ENCODE results near the gene PREX1.

PREX1 gene

DNA sequence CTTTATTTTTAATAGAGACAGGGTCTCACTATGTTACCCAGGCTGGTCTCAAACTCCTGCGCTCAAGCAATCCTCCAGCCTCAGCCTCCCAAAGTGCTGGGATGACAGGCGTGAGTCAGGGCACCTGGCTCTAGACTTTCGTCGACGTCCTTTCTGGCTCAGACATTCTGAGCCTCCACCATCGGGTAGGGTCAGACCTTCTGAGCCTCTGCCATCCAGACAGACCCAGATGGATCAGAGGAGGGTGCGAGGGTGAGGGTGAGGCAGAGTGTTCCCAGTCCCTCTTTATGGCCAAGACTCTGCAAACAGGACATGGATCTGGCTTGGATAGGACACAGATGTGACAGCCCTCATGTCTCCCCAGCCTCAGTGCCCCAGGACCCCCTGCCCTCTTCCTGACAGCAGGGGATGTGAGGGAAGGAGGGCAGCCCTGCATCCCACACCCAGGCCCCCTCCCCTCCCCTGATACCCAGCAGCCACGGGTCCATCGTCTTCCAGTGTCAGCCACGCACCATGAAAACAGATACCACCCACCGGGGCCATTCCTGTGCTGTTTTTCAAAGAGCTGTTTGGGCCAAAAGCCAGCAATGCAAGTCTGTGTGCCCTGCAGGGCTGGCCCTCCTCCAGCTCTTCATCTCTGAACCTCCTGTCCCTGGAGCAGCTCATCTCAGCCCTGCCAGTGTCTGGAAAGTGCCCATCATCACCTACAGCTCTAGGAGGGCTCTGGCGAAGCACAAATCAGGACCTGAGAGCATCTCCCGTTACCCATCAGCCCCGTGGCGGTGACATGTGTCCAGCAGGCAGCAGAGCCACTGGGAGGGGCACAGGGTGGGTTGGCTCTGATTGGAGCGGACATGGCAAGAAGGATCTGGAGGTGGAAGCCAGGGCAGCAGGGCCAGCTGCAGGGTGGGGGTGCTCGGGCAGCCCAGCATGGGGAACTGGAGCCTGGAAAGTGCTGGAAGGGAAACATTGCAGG lies 208.4 kb downstream of the PREX1 start:
- no peak for DNase-seq (ENCODE audit: low spot score)

DNA sequence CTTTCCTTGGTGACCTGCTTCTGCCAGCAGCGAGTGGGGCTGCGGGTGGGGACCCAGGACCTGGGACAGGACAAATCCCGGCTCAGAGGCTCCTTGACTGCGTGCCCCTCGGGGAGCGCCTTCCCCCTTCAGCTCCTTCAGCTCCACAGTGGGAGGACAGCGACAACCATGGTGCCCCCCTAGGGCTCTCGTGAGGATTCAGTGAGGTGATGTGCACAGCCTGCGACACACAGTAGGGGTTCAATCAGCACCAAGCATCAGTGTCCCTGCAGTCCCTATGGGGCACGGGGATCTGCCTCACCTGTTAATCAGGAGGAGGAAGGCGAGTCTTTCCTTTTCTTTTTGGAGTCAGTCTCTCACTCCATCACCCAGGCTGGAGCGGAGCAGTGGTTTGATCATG lies 209.2 kb downstream of the PREX1 start:
- DNase-seq (ENCODE audit: low spot score): no peak

DNA sequence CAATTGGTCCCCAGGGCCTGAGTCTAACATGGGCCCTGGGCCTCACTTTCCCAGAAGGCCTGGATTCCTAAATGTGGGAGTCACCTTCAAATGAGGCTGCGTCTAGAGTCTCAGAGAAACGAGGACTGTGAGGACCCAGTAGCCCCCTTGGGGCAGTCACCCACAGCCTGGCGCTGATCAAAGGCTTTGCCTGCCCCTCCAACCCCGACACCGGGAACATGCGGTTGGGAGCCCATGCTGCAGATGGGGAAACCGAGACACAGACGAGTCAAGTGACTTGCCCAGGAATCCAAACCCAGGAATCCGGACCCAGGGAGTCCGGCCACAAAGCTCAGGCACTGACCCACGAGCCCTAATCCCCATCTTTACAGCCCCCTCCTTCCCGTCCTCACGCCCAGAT lies 209.7 kb downstream of the PREX1 start:
- DNase-seq (ENCODE audit: low spot score): no peak

DNA sequence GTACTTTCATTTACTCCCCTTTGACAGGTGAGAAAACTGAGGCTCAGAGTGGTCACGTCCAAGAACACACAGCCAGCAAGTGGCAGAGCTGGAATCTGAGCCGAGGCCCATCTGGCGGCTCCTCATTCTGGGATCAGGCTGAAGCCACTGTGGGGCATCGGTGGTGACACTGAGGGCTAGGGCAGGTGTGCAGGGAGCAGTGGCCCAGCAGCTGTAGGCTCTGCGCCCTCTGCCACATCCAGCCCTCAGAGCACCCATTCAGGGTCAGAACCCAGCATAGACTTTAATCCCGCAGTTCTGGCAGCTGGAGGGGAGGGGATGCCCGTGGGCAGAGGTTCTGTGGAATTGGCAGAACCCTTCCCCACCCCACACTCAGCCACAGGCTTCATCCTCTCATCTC lies 210.3 kb downstream of the PREX1 start:
- no peak for DNase-seq (ENCODE audit: low spot score)

DNA sequence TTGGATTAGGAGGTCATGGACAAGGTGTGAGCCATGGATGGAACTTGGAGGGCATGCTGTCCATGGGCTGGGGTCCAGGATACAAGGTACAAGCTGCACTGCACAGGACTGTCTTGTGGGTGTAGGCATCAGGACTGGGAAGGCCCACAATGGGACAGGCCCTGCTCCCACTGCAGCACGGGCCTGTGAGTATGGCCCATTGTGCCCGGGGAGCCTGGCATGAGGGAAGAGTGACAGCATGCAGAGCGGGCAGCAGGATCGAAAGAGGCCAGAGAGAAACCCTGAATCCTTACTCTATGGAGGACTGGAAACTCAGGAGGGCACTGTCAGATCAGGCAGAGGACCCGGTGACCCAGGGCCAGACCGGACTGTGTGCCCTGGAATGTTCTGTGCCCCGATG lies 211.3 kb downstream of the PREX1 start:
- no peak for DNase-seq (ENCODE audit: low spot score)

DNA sequence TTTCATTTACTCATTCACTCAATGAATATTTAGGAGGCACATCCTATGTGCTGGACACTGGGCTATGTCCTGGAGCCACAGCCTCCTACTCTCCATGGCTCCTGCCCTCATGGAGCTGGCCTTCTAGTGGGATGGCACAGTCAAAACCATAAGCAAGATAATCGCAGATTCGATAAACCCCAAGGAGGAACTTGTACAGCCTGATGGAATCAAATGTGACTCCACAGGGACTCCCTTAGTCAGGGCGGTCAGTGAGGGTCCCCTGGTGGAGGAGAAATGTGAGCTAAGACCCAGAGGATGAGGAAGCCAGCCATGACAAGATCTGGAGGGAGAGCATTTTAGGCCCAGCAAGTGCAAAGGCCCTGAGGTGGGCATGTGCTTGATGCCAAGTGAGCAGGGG lies 211.9 kb downstream of the PREX1 start:
- DNase-seq (ENCODE audit: low spot score): no peak

DNA sequence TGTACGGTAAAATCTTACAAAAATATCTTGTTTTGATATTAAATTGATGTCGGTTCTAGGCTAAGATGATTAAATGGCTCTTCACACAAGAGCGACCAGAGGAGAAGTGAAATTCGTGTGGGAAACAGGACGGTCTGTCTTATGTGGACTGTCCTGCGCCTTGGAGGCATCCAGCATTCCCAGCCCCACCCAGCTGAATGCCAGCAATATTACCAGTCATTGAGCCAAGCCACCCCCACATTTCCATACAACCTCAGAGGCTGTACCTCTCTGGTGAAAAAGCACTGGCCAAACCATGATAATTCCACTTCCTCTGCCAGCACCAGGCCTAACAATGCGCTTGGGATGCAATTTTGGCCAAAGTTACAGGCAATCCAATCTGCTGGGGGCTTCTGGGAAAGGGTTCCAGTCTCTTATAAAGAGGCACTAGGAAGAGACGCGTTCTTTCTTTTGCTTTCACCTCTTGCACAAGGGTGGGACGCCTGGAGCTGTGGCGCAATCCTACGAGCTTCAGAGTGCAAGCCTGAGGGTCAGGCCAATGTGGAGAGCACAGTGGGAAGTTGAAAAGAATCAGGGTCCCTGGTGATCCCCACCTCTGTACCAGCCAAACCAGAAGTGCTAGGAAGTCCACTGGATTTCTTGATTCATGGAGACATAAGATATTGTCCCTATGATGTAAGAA lies 213.1 kb downstream of the PREX1 start:
- DNase-seq (ENCODE audit: low spot score): no peak

DNA sequence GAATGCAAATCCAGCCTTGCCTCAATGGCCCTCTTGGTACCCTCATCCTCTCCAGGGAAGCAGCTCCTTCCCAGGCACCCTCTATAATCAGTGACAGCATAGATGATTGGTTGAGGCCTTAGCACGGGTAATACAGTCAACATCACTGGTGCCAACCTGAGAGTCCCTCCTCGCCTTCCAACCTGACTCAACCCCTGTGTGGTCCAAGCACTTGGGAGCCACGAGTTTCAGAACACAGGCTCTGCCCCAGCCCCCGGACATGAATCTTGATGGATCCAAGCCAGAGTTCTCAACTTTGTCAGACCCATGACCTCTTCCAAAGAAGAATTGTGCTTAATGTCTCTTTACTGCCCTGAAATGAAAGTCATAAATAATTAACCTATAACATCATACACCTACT lies 213.9 kb downstream of the PREX1 start:
- DNase-seq (ENCODE audit: low spot score): no peak

DNA sequence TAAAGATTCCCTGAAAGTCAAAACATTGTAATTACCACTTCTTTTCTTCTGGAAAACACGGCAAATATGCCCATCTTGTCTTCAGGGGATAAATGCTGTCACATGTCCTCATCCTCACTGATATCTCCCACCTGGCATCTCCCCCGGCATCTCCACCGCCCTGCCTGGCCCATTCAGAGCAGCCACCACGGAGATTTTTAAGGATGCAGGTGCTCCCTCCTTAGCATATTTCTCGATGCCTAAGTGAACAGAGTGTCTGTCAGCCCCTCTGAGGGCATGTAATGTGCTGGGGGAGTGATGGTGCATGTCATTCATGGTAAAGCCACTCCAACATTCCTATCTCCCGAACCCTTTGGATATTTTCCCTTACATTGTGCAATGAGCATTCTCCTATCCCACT lies 215.5 kb downstream of the PREX1 start:
- DNase-seq (ENCODE audit: low spot score): no peak

DNA sequence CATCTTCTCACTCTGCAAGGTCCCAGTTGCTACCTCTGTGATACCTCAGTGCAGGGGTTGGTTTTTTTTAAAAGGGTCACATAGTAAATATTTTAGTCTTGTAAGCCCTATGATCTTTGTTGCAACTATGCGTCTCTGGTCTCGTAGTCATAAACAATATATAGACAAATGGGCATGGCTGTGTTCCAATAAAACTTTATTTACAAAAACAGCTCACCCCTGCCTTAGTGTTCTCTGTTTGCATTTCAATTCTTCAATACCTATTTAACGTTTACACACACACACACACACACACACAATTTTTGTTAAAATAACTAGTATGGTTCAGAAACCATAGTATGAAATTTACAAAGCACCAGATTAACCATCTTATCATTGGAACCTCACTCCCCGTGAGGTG lies 216.8 kb downstream of the PREX1 start:
- no peak for DNase-seq (ENCODE audit: low spot score)

DNA sequence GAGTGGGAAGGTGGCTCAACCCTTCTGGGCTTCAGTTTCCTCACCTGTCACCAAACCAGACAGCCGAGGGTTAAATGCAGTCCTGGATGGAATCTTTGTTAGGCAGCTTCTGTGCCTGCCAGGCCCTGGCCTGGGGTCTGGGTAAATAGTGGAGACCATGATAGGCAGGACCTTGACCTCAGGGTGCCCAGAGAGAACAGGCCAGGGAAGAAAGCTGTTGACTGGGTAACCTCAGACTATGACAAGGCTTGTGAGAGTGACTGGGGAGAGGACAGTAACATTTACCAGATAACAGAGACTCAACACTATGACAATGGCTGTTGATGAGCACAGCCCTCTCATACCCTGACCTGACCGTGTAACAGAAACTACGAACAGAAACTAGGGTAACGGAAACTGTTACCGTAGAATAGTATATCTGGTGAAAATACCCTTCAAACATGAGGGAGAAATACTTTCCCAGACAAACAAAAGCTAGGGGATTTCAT lies 218.3 kb downstream of the PREX1 start:
- DNase-seq (ENCODE audit: low spot score): no peak

DNA sequence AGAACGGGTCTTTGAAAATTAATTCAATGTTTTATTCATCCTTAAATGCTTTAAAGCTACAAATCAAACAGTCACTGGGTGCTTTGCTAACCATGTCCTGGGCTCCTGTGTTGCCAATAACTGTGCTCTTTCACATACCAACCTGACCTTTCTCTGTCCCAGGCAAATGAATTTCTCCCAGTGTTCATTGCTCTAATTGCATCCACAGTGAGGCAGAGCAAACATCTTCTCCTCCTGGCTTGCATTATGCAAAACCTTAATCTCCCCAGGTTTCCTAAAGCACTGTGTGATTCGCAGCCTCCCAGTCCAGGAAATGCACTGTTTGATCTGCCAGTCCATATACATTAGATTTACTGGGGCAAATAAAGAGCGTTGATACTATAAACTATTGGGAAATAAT lies 219.0 kb downstream of the PREX1 start:
- DNase-seq (ENCODE audit: low spot score): no peak

DNA sequence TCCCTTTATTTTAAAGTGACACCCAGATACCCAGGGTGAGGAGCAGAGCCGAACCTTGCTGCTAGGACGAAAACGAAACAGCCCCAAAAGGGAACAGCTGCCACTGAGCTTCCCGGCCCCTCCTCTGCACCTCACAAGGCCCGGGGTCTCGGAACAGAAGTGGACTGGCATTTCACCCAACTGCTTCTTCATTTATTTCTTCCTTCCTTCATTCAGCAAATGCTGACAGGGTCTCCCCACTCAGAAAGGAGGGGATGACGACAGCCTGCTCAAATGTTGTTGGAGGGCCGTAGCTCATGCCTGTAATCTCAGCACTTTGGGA lies 220.3 kb downstream of the PREX1 start:
- no peak for DNase-seq (ENCODE audit: low spot score)

DNA sequence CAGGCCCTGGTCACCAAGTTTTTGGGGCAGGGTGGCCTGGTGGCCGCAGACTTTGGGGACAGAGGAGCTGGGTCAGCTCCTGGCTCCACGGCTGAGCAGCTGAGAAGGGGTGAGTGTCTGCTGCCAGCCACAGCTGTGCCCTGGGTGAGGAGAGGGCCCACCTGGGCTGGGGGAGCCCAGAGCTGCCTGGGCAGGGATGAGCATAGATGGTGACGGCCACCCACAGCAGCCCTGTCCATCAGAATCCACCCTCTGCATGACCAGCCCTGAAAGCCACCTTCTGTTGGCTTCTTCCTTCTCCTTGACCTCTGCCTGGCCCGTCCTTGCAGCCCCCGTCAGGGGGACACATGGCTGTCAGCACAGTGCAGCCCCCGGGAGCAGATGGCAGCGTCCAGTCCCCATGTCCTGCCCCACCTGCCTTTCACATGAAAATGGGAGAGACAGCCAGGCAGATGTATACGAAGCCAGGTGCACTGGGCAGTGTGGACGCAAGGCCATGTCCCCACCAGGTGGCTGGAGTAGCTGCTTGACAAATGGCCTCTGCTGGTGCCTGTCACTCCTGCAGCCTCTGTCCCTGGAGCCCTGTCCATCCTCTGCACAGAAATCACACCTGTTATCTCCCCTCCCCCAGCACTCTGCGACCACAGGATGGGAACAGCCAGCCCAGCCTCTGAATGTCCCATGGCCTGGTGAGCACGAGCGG lies 220.8 kb downstream of the PREX1 start:
- DNase-seq (ENCODE audit: low spot score): no peak

DNA sequence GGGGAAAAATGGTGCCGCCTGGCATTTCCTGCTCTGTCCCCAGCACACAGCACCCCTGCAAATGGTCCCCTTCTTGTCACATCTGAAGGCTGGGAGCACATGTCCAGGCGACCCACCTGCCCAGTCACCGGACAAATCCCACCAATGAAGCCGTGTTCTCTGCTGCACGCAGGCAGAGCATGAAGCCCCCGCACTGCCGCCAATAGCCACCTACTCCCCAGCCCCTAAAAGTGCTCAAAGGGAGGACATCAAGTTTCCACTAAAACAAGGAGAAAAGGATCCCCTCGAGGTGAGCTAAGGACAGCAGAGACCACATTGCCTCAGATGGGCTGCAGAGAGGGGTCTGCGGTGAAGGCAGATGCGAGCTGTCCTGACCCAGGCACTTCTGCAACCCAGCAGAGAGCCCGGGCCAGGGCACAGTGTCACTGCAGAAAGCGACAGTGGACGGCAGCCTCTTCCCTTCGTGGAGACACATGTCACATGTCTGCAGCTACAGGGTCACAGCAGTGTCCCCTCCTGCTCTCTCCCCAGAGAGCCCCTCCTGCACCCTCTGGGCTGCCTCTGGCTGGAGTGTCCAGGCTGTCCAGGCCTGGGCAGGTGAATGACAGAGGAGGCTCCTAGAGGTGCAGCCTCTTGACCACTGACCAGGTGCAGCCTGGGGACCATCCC lies 221.5 kb downstream of the PREX1 start:
- no peak for DNase-seq (ENCODE audit: low spot score)

DNA sequence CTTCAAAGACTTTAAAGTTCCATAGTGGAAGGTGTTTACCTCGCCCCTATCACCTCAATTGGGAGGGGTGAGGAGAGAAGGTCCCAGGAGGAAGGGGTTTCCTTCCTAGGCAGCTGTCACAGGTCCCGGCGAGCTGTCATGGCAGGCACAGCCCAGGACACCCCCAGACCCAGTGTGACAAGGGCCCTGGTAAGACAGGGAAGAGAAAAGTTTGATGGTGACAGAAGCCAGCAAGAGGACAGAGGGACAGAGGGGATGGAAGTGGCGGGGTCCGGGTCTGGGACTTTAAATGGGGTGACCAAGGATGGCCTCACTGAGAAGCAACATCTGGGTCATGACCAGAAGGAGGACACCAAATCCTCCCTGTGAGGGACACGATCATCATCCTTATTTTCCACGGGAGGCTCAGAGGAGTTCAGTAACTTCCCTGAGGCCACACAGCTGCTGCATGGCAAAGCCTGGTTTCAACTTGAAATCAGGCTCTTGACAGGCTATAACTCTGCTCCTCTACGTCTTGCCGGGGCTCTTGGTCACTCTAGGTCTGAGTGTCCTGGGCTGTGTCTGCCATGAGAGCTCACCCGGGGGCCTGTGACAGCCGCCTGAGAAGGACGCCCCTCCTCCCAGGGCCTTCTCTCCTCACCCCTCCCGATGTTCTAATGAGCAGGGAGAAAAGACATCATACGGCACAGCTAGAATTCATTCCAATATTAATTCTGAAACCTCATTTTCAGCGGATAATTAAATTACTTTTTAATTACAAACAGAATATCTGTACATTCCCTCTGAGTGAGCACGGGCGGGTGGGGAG lies 222.2 kb downstream of the PREX1 start:
- DNase-seq (ENCODE audit: low spot score): no peak

DNA sequence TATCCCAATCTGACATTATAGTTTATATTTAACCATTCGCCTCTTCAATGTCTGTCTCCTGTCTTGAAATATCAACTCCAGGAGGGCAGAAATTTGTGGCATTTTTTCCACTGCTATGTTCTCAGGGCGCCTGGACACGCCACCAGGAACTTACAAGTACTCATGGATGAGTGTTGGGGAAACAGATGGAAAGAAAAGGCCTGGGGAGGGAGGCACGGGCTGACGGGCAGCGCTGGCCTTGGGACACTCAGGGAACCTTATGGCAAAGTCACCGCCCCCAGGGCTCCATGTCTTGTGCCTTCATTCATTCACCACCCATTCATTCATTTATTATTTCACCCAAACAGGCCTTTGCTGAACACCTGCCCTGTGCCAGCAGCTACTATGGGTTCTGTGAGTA lies 222.9 kb downstream of the PREX1 start:
- no peak for DNase-seq (ENCODE audit: low spot score)

DNA sequence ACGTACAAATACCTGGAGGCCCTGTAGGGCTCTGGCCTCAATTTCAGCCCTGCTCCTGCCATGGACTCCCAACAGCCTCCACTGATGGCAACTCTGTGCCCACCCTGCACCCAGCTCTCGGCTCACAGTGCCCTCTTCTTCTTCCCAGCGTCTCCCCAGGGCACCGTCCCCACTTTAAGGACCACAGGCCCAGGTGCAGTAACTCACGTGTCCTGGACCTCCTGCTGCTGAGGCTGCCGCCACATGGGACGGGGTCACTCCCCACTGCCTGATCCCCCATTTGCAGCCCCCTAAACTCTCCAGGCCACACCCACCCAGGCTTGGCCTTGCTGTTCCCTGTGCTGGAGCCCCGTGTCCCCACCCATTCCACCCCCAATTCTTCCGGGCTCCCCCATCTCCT lies 223.4 kb downstream of the PREX1 start:
- DNase-seq (ENCODE audit: low spot score): no peak

DNA sequence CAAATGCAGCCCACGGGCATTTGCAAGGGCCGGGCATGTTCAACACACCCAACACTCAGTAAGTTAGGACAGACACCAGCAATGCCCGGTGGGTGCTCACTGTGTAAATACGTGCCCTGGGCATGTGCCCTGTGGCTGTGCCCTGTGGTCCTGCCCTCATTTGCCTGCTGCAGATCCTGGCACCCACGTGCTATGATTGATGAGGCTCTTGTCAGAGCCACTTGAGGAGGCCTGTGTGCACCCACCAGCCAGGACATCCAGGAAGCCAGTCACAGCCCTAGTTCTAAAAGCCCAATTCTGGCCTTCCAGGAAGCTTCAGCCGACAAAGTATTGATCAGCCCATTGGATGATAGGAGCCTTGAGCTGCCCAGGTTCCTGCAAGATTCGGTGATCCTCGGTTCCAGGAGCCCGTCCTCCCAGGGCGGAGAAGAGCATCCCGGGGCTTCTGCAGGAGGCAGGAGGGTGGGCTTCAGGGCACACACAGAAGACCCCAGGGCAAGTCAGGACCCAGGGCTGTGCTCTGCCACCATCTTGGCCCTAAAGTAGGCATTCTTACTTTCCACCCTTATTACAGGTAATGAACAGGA lies 223.9 kb downstream of the PREX1 start:
- DNase-seq (ENCODE audit: low spot score): no peak

DNA sequence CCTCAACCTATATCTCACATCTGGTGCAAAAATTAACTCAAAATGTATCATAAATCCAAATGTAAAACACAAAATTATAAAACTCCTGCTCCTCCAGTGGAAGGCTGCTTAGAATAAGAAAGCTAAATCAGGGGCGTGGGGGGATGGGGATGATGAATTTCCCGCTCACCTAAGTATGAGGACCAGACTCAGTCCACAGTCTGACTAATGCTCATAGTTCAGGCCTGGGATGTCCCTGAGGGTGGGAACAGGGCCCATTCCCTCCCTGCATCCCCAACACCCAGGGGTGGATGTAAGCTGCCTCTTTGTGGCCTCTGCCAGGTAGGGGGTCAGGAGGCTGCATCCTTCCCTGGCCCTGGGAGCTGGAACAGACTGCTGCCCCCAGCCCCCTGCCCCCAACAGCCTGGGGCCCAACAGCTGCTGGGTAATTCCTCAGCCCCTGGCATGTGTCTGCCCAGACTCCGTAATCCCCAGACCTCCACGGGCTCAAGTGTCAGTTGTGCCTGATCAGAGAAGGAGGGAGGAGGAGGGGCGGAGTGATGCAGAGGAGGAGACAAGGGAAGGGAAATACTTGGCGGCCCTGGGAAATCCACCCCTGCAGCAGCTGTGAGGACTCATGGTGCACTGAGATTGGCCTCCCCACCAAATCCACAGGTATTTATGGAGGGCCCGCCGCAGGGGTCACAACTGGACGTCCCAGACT lies 224.5 kb downstream of the PREX1 start:
- DNase-seq (ENCODE audit: low spot score): no peak

Data from hematopoietic multipotent progenitor cell treated with erythropoietin and hydrocortisone succinate and interleukin-3 and kit ligand, for 17 days (in vitro differentiated cells).